PC-9 (cell line): ENCODE results near the gene RNF130.

Experiments
- EZH2 ChIP-seq: fragments of 200-600 bp; sonication (generic); IDR thresholded peaks from 2 replicates; pipeline ENCODE4 v1.8.0; 2017; ENCODE audit warnings: antibody characterized with exemption, low read depth
- TF ChIP-seq, protein P1 (sequence below): fragments of 200-600 bp; sonication (generic); conservative IDR thresholded peaks from 2 replicates; pipeline ENCODE4 v1.6.1; 2017; ENCODE audit warnings: mixed run types, antibody characterized with exemption, mild to moderate bottlenecking, moderate library complexity

DNA sequence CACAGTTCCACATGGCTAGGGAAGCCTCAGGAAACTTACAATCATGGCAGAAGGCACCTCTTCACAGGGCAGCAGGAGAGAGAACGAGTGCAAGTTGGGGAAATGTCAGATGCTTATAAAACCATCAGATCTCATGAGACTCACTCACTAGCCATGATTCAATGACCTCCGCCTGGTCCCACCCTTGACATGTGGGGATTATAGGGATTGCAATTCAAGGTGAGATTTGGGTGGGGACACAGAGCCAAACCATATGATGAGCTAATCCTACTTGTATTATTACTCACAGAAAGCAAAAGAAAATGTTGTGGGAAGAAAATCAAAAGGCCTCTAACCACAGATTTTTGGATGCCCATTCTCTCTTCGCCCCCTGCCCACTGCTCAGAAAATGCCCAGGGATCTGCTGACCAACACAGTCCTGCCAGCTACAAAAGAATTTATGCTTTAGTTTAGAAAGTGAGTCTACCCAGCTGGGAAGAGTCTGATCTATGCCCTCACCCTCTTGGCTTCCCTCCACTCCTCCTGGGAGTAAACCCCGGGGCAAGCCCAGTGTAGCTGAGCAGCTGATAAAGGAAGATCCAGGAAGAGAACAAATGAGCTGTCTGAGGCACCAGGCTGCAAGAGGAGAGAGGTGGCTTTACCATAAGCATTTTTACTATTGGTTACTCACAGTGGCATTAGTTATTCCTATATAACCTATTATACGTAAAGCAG is 53.1 kb downstream of the RNF130 start:
- TF ChIP-seq, protein P1, sequence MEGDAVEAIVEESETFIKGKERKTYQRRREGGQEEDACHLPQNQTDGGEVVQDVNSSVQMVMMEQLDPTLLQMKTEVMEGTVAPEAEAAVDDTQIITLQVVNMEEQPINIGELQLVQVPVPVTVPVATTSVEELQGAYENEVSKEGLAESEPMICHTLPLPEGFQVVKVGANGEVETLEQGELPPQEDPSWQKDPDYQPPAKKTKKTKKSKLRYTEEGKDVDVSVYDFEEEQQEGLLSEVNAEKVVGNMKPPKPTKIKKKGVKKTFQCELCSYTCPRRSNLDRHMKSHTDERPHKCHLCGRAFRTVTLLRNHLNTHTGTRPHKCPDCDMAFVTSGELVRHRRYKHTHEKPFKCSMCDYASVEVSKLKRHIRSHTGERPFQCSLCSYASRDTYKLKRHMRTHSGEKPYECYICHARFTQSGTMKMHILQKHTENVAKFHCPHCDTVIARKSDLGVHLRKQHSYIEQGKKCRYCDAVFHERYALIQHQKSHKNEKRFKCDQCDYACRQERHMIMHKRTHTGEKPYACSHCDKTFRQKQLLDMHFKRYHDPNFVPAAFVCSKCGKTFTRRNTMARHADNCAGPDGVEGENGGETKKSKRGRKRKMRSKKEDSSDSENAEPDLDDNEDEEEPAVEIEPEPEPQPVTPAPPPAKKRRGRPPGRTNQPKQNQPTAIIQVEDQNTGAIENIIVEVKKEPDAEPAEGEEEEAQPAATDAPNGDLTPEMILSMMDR = no peak
- no peak for TF ChIP-seq EZH2
